GM21825 (cell line): Measurements from ENCODE around the gene CTDP1.

ENCODE experiments used
- ATAC-seq: cut with Tn5 transposase; IDR thresholded peaks from one replicate; pipeline ENCODE4 v1.9.1; 2021; ENCODE audit warnings: mild to moderate bottlenecking, moderate library complexity; ENCODE audit not compliant: unreplicated experiment

The CTDP1 gene

GRCh38 chr18:79643054-79643984 is 36.3 kb upstream of the CTDP1 start:
- no peak for ATAC-seq

GRCh38 chr18:79644006-79644665 is 35.5 kb upstream of the CTDP1 start:
- ATAC-seq = peak; percentile 76

- no peak for ATAC-seq
Observed at GRCh38 chr18:79644666-79645057, 34.9 kb upstream of the CTDP1 start.

GRCh38 chr18:79645291-79645983 is 34.2 kb upstream of the CTDP1 start:
- no peak for ATAC-seq

GRCh38 chr18:79647307-79647706 is 32.3 kb upstream of the CTDP1 start:
- ATAC-seq = no peak

GRCh38 chr18:79650959-79651358 is 28.6 kb upstream of the CTDP1 start:
- ATAC-seq = no peak

GRCh38 chr18:79657342-79657996 is 22.1 kb upstream of the CTDP1 start:
- ATAC-seq = no peak

- no peak for ATAC-seq
Observed at GRCh38 chr18:79658366-79658765, 21.2 kb upstream of the CTDP1 start.

- no peak for ATAC-seq
Observed at GRCh38 chr18:79659733-79660132, 19.9 kb upstream of the CTDP1 start.

- no peak for ATAC-seq
Observed at GRCh38 chr18:79662034-79662433, 17.6 kb upstream of the CTDP1 start.

- ATAC-seq = no peak
Observed at GRCh38 chr18:79662439-79662838, 17.2 kb upstream of the CTDP1 start.

- no peak for ATAC-seq
Observed at GRCh38 chr18:79664525-79665125, 15.0 kb upstream of the CTDP1 start.

- no peak for ATAC-seq
Observed at GRCh38 chr18:79668203-79668602, 11.4 kb upstream of the CTDP1 start.

- no peak for ATAC-seq
Observed at GRCh38 chr18:79672490-79673276, 6.9 kb upstream of the CTDP1 start.

- no peak for ATAC-seq
Observed at GRCh38 chr18:79677221-79677620, 2.4 kb upstream of the CTDP1 start.

- ATAC-seq = no peak
Observed at GRCh38 chr18:79677840-79678239, 1.8 kb upstream of the CTDP1 start.

GRCh38 chr18:79678665-79679551 is 695 bp upstream of the CTDP1 start:
- ATAC-seq = peak; percentile 94

GRCh38 chr18:79680100-79680879 is 687 bp downstream of the CTDP1 start:
- ATAC-seq = no peak
